Gastrocnemius medialis (tissue), 4 donors: ENCODE data around the gene RHOJ. TPM values are rescaled to one million over a fixed set of nuclear protein-coding genes. Genes with fewer than 3 reads are reported as not detected.

Experiments used
- ATAC-seq, 2 donors: fragments of 150-250 bp; one replicate each; pipeline ENCODE4 v1.9.1; 2016
- DNase-seq, 2 donors: peaks; one replicate each; pipeline ENCODE4 v3.0.0-alpha.2; 2019
- H3K27ac ChIP-seq, 4 donors: fragments of 200-600 bp; sonication (generic); 1 replicate in 1 of 4; 2 replicates in 3 of 4; pipeline ENCODE4 v1.5.1; 2016 to 2018; ENCODE audit warnings: mild to moderate bottlenecking in 2 of 4, moderate library complexity in 1 of 4
- H3K27me3 ChIP-seq, 3 donors: fragments of 200-600 bp; sonication (generic) in 2 of 3; 1 replicate in 1 of 3; 2 replicates in 2 of 3; pipeline versions ENCODE4 v1.5.1 to v1.6.0; 2016 to 2019; ENCODE audit warnings: mild to moderate bottlenecking in 1 of 3, moderate library complexity in 1 of 3
- H3K36me3 ChIP-seq, 2 donors: fragments of 200-600 bp; sonication (generic) in 1 of 2; one replicate each; pipeline ENCODE4 v1.5.1; 2017 to 2018
- H3K4me1 ChIP-seq, 2 donors: fragments of 200-600 bp; sonication (generic) in 1 of 2; one replicate each; pipeline ENCODE4 v1.5.1; 2016 to 2017; ENCODE audit warnings: mild to moderate bottlenecking in 2 of 2
- H3K4me3 ChIP-seq, 4 donors: fragments of 200-600 bp; sonication (generic) in 3 of 4; 1 replicate in 1 of 4; 2 replicates in 3 of 4; pipeline ENCODE4 v1.5.1; 2016 to 2019; ENCODE audit warnings: mild to moderate bottlenecking in 2 of 4
- H3K9me3 ChIP-seq, 3 donors: fragments of 200-600 bp; sonication (generic) in 2 of 3; 1 replicate in 1 of 3; 2 replicates in 2 of 3; pipeline ENCODE4 v1.5.1; 2016 to 2019
- CTCF ChIP-seq, 5 experiments: fragments of 450-650 bp in 3 of 5; fragments of 200-600 bp in 2 of 5; sonication (generic) in 2 of 5; IDR thresholded peaks in 4 of 5; conservative IDR thresholded peaks in 1 of 5; 1 replicate in 4 of 5; 2 replicates in 1 of 5; pipeline ENCODE4 v1.5.1; 2016 to 2019; ENCODE audit warnings: antibody characterized with exemption in 5 of 5, mild to moderate bottlenecking in 3 of 5, moderate library complexity in 3 of 5
- POLR2A ChIP-seq, 2 donors: fragments of 450-650 bp; IDR thresholded peaks; one replicate each; pipeline ENCODE4 v1.6.1; 2017; ENCODE audit warnings: antibody characterized with exemption in 2 of 2, mild to moderate bottlenecking in 2 of 2, moderate library complexity in 2 of 2
- in situ Hi-C, 4 donors: fragments of 200-750 bp; cut with MboI; loops; one replicate each; pipeline versions ENCODE4 v1.15.0 to v1.8.0; 2017; ENCODE audit warnings: low sequenced_read_pairs in 4 of 4
- intact Hi-C: fragments of 100-400 bp; cut with DNase I; formaldehyde crosslinking; loops from one replicate; pipeline ENCODE4 v1.15.1; 2023; ENCODE audit warnings: low total_unique reads
- total RNA-seq, 4 donors: library from RNA; depleted of rRNA; stranded (reverse); fragments of >200 nt; gene quantifications; one replicate each; pipeline versions ENCODE4 v1.1.0 to v1.2.3, GENCODE V29; 2016

RHOJ gene
- total RNA-seq, 4 donors from 2014 or later = 2.8 to 4.9 (median 3.8) TPM

GRCh38 chr14:63257299-63257698 is 53.1 kb downstream of the RHOJ start:
- Histone ChIP-seq H3K4me1 (no peaks in the 10 kb centered on the region), H3K4me3 (no peak overlapping the region), H3K9me3 (no peaks in the 10 kb centered on the region), H3K27ac (no peak overlapping the region), H3K36me3 (no peaks in the 10 kb centered on the region), H3K27me3 (no peaks in the 10 kb centered on the region)
- no peak for ATAC-seq
- no peak for TF ChIP-seq CTCF (IDR thresholded peaks at IDR 0.05 in 4 of 5, conservative IDR thresholded peaks at IDR 0.05 in 1 of 5)
- TF ChIP-seq POLR2A (IDR thresholded peaks at IDR 0.05) = no peak
- in situ Hi-C loops = no loop called here
- intact Hi-C loops = no loop called here
- no peak for DNase-seq

GRCh38 chr14:63262446-63262845 is 58.2 kb downstream of the RHOJ start:
- in situ Hi-C loops (no loop called here), intact Hi-C loops (no loop called here)
- Histone ChIP-seq H3K4me1 (no peaks in the 10 kb centered on the region), H3K36me3 (no peaks in the 10 kb centered on the region), H3K4me3 (no peak overlapping the region), H3K27ac (no peak overlapping the region), H3K27me3 (no peaks in the 10 kb centered on the region), H3K9me3 (no peaks in the 10 kb centered on the region)
- DNase-seq (no peak), ATAC-seq (no peak)
- TF ChIP-seq POLR2A (IDR thresholded peaks at IDR 0.05) (no peak), CTCF (IDR thresholded peaks at IDR 0.05 in 4 of 5, conservative IDR thresholded peaks at IDR 0.05 in 1 of 5) (no peak)

- Histone ChIP-seq H3K4me1 (no peaks in the 10 kb centered on the region), H3K9me3 (no peaks in the 10 kb centered on the region), H3K4me3 (no peak overlapping the region), H3K36me3 (no peaks in the 10 kb centered on the region), H3K27me3 (no peaks in the 10 kb centered on the region), H3K27ac (no peak overlapping the region)
- no peak for DNase-seq
- TF ChIP-seq POLR2A (IDR thresholded peaks at IDR 0.05) = no peak
- no peak for TF ChIP-seq CTCF (IDR thresholded peaks at IDR 0.05 in 4 of 5, conservative IDR thresholded peaks at IDR 0.05 in 1 of 5)
- in situ Hi-C loops (no loop called here), intact Hi-C loops (no loop called here)
- no peak for ATAC-seq
Measured at GRCh38 chr14:63266106-63266505, 61.9 kb downstream of the RHOJ start.

- Histone ChIP-seq H3K9me3 (no peaks in the 10 kb centered on the region), H3K36me3 (no peaks in the 10 kb centered on the region), H3K4me1 (no peaks in the 10 kb centered on the region), H3K27ac (no peak overlapping the region), H3K27me3 (no peaks in the 10 kb centered on the region), H3K4me3 (no peak overlapping the region)
- DNase-seq (no peak), ATAC-seq (no peak)
- in situ Hi-C loops (no loop called here), intact Hi-C loops (no loop called here)
- TF ChIP-seq CTCF (IDR thresholded peaks at IDR 0.05 in 4 of 5, conservative IDR thresholded peaks at IDR 0.05 in 1 of 5) = no peak
- TF ChIP-seq POLR2A (IDR thresholded peaks at IDR 0.05) = no peak
Measured at GRCh38 chr14:63267171-63267570, 62.9 kb downstream of the RHOJ start.

- intact Hi-C loops (no loop called here), in situ Hi-C loops (no loop called here)
- no peak overlapping the region for H3K4me3 ChIP-seq
- TF ChIP-seq POLR2A (IDR thresholded peaks at IDR 0.05) (no peak), CTCF (IDR thresholded peaks at IDR 0.05 in 4 of 5, conservative IDR thresholded peaks at IDR 0.05 in 1 of 5) (no peak)
- H3K9me3 ChIP-seq = no peaks in the 10 kb centered on the region
- DNase-seq (no peak), ATAC-seq (no peak)
- H3K27me3 ChIP-seq = no peaks in the 10 kb centered on the region
- H3K27ac ChIP-seq = no peak overlapping the region
- no peaks in the 10 kb centered on the region for H3K36me3 ChIP-seq
- peaks cover 0 to 7% of the 10 kb centered on the region in 2 donors for H3K4me1 ChIP-seq
Measured at GRCh38 chr14:63268771-63269170, 64.5 kb downstream of the RHOJ start.
